Upper lobe of left lung (tissue), 6 donors: Measurements from ENCODE around the gene DIPK1C. TPM values are rescaled to one million over a fixed set of nuclear protein-coding genes. Genes with fewer than 3 reads are reported as not detected.

ENCODE experiments used
- ATAC-seq, 2 donors: fragments of 200-7000 bp; cut with Tn5 transposase; one replicate each; pipeline ENCODE4 v1.9.1; 2022; ENCODE audit warnings: mild to moderate bottlenecking in 2 of 2, moderate library complexity in 2 of 2; ENCODE audit not compliant: low FRiP score in 2 of 2
- DNase-seq, 2 donors: peaks; one replicate each; pipeline ENCODE4 v3.0.0-alpha.2; 2019 to 2020
- H3K27ac ChIP-seq, 4 donors: fragments of 200-600 bp; sonication (generic); one replicate each; pipeline ENCODE4 v1.5.1; 2016 to 2019
- H3K27me3 ChIP-seq, 4 donors: fragments of 200-600 bp; sonication (generic); one replicate each; pipeline ENCODE4 v1.5.1; 2017 to 2019
- H3K36me3 ChIP-seq, 4 donors: fragments of 200-600 bp; sonication (generic); one replicate each; pipeline ENCODE4 v1.5.1; 2016 to 2019
- H3K4me1 ChIP-seq, 4 donors: fragments of 200-600 bp; sonication (generic); one replicate each; pipeline ENCODE4 v1.5.1; 2018 to 2019
- H3K4me3 ChIP-seq, 4 donors: fragments of 200-600 bp; sonication (generic); one replicate each; pipeline ENCODE4 v1.5.1; 2017 to 2019; ENCODE audit warnings: mild to moderate bottlenecking in 2 of 4, moderate library complexity in 1 of 4
- H3K9me3 ChIP-seq, 4 donors: fragments of 200-600 bp; sonication (generic); one replicate each; pipeline ENCODE4 v1.5.1; 2018 to 2019
- CTCF ChIP-seq, 6 experiments: fragments of 450-650 bp in 4 of 6; fragments of 200-600 bp in 2 of 6; sonication (generic) in 2 of 6; IDR thresholded peaks; one replicate each; pipeline ENCODE4 v1.5.1; 2016 to 2019; ENCODE audit warnings: antibody characterized with exemption in 6 of 6
- EP300 ChIP-seq, 4 donors: sonication (generic); formaldehyde crosslinking; IDR thresholded peaks; one replicate each; pipeline ENCODE4 v1.5.1; 2017; ENCODE audit warnings: antibody characterized with exemption in 4 of 4, control low read depth in 2 of 4
- POLR2A ChIP-seq, 4 donors: fragments of 450-650 bp; IDR thresholded peaks; one replicate each; pipeline ENCODE4 v1.5.1; 2016 to 2017; ENCODE audit warnings: antibody characterized with exemption in 4 of 4, mild to moderate bottlenecking in 2 of 4
- POLR2AphosphoS5 ChIP-seq, 2 donors: sonication (generic); formaldehyde crosslinking; IDR thresholded peaks; one replicate each; pipeline ENCODE4 v1.5.1; 2017; ENCODE audit warnings: antibody characterized with exemption in 2 of 2
- WGBS, 2 donors: methylation state at CpG; one replicate each; pipeline ENCODE4 v1.1.5; 2017 to 2018; 5-methylcytosine and 5-hydroxymethylcytosine counted together
- total RNA-seq, 6 donors: library from RNA; depleted of rRNA in 4 of 6; stranded (reverse); fragments of >200 nt in 4 of 6; gene quantifications; one replicate each; pipeline versions ENCODE4 v1.1.0 to v1.2.1, GENCODE V29; 2016 to 2021
- donor health status: DM: no; HTN: no; CAD: no; lungs with moderate emphysema.
- donor health status: DM: no; HTN: yes; CAD: no; lungs with severe emphysema.

The DIPK1C gene
- total RNA-seq, 6 donors from 2014 or later: 0.13 to 0.89 TPM; not detected in 4

GRCh38 chr18:74418023-74418422, 39.1 kb downstream of the DIPK1C start:
- no peak overlapping the region for H3K4me3 ChIP-seq
- H3K36me3 ChIP-seq: no peaks in the 10 kb centered on the region
- no peaks in the 10 kb centered on the region for H3K27me3 ChIP-seq
- H3K27ac ChIP-seq: no peak overlapping the region
- WGBS, 2 donors: 41 to 63% methylated on average over 2 of the region's 2 CpGs
- H3K9me3 ChIP-seq: no peaks in the 10 kb centered on the region
- ATAC-seq (no peak), DNase-seq (no peak)
- TF ChIP-seq CTCF (IDR thresholded peaks at IDR 0.05): no peak
- no peak for TF ChIP-seq POLR2AphosphoS5 (IDR thresholded peaks at IDR 0.05)
- no peak for TF ChIP-seq EP300 (IDR thresholded peaks at IDR 0.05)
- no peak for TF ChIP-seq POLR2A (IDR thresholded peaks at IDR 0.05)
- H3K4me1 ChIP-seq: no peaks in the 10 kb centered on the region

DNA sequence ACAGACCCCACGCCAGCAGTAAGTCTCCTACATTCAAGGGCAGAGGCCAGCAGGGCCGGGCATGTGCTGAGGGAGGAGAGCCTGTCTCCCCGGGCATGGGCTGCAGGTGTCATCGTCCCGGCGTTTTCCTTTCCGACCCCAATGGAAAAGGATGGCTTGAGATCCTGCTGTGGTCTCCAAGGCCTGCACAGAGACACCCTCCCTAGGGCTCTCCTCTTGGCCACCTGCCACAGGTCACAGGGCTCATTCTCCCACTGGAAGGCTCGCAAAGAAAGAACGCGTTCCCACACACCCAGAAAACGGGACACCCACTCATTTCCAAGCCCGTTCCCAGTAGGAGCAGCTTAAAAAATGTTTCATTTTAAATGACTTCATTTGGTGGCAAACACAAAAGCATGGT, 41.0 kb downstream of the DIPK1C start:
- Histone ChIP-seq H3K27ac (no peak overlapping the region), H3K4me1 (no peaks in the 10 kb centered on the region), H3K9me3 (no peaks in the 10 kb centered on the region), H3K27me3 (no peaks in the 10 kb centered on the region), H3K36me3 (no peaks in the 10 kb centered on the region), H3K4me3 (no peak overlapping the region)
- TF ChIP-seq POLR2AphosphoS5 (IDR thresholded peaks at IDR 0.05) (no peak), POLR2A (IDR thresholded peaks at IDR 0.05) (no peak)
- DNase-seq (no peak), ATAC-seq (no peak)
- 81 to 86% methylated on average over 7 to 12 of the region's 12 CpGs for WGBS, 2 donors

DNA sequence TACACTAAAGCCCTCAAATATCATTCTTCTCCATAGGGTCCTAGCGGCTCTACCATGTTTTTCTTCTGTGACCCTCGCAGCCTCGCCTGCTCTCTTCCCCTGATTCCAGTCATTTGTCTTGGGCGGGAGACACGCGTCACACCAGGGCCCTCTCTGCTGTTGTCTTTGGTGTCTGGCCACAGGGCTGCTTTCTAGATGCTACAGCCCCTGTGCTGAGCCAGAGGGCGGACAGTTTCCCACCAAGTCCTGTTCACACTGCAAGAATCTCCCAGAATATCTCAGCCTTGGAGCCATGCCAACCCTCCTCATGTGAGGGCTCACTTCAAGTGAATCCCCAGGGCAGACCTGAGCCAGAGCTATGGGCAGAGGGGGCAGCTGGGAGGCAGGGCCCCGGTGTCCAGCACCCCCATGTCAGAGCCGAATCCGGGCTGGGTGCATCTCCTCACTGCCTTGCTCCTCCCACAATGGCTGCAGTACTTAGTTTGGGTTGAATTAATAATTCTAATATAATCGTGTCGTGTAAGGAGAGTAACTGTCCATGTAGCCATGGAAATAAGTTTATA, 42.1 kb downstream of the DIPK1C start:
- Histone ChIP-seq H3K36me3 (no peaks in the 10 kb centered on the region), H3K27me3 (no peaks in the 10 kb centered on the region), H3K27ac (no peak overlapping the region), H3K4me1 (no peaks in the 10 kb centered on the region), H3K9me3 (no peaks in the 10 kb centered on the region), H3K4me3 (no peak overlapping the region)
- TF ChIP-seq CTCF (IDR thresholded peaks at IDR 0.05): no peak
- TF ChIP-seq POLR2AphosphoS5 (IDR thresholded peaks at IDR 0.05): no peak
- no peak for TF ChIP-seq POLR2A (IDR thresholded peaks at IDR 0.05)
- TF ChIP-seq EP300 (IDR thresholded peaks at IDR 0.05): no peak
- no peak for DNase-seq
- ATAC-seq: no peak
- WGBS, 2 donors: 79 to 90% methylated on average over 10 to 12 of the region's 12 CpGs

GRCh38 chr18:74413836-74414235, 43.3 kb downstream of the DIPK1C start:
- WGBS, 2 donors: 91 to 96% methylated on average over 7 of the region's 7 CpGs
- DNase-seq: no peak
- no peaks in the 10 kb centered on the region for H3K27me3 ChIP-seq
- H3K4me3 ChIP-seq: no peak overlapping the region
- H3K36me3 ChIP-seq: no peaks in the 10 kb centered on the region
- TF ChIP-seq POLR2A (IDR thresholded peaks at IDR 0.05): no peak
- no peaks in the 10 kb centered on the region for H3K9me3 ChIP-seq
- H3K4me1 ChIP-seq: no peaks in the 10 kb centered on the region
- no peak overlapping the region for H3K27ac ChIP-seq
- ATAC-seq: no peak

DNA sequence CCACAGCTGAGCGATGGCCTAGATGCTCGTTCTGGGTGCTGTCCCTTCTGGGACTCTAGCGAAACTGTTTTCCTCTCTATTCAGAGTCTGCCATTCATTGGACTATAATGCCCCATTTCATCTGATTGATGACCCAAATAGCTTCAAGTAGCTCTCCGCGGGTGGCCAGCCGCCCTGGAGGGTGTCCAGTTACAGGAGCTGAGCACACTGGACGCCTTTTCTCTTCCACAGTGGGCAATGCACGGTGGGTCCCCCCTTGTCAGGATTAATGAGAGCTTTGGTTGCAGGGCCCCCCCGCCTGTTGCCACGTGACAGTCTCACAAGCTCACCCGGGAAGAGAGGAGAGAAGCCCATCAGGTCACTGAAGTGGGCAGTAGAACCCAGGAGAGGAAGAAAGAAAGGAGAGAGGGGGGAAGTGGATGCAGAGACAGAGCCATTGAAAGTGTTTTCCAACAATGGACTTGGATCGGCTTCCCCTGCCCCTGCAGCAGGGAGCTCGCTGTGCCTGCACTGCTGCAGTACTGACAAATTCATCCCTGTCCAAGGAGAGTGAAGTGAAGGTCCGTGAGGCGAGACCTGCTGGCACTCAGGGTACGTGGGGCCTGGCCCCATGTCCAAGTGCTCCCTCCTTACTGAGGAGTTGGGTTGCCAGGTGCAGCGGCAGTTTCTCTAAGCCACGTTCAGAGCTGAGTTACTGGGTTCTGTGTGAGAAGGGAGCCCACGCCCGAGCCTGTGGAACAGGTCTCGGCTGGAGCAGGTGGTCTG, 44.8 kb downstream of the DIPK1C start:
- Histone ChIP-seq H3K9me3 (no peaks in the 10 kb centered on the region), H3K27ac (no peak overlapping the region), H3K36me3 (no peaks in the 10 kb centered on the region), H3K4me1 (no peaks in the 10 kb centered on the region), H3K27me3 (no peaks in the 10 kb centered on the region), H3K4me3 (no peak overlapping the region)
- WGBS, 2 donors: 79 to 86% methylated on average over 16 to 20 of the region's 21 CpGs
- no peak for TF ChIP-seq EP300 (IDR thresholded peaks at IDR 0.05)
- no peak for TF ChIP-seq POLR2A (IDR thresholded peaks at IDR 0.05)
- TF ChIP-seq CTCF (IDR thresholded peaks at IDR 0.05): no peak
- TF ChIP-seq POLR2AphosphoS5 (IDR thresholded peaks at IDR 0.05): no peak
- DNase-seq (no peak), ATAC-seq (no peak)

GRCh38 chr18:74411475-74411874, 45.6 kb downstream of the DIPK1C start:
- DNase-seq: no peak
- Histone ChIP-seq H3K36me3 (no peaks in the 10 kb centered on the region), H3K9me3 (no peaks in the 10 kb centered on the region), H3K4me3 (no peak overlapping the region), H3K27ac (no peak overlapping the region), H3K27me3 (no peaks in the 10 kb centered on the region), H3K4me1 (no peaks in the 10 kb centered on the region)
- 60 to 83% methylated on average over 9 of the region's 9 CpGs for WGBS, 2 donors
- no peak for ATAC-seq
- TF ChIP-seq CTCF (IDR thresholded peaks at IDR 0.05) (no peak), POLR2A (IDR thresholded peaks at IDR 0.05) (no peak), POLR2AphosphoS5 (IDR thresholded peaks at IDR 0.05) (no peak), EP300 (IDR thresholded peaks at IDR 0.05) (no peak)
